GM19397 (cell line): ENCODE results near the gene CYP19A1.

Experiments used
- ATAC-seq: cut with Tn5 transposase; IDR thresholded peaks from one replicate; pipeline ENCODE4 v1.9.1; 2021; ENCODE audit warnings: mild to moderate bottlenecking, moderate library complexity; ENCODE audit not compliant: unreplicated experiment

The CYP19A1 gene

GRCh38 chr15:51363383-51363782 is 25.0 kb upstream of the CYP19A1 start:
- no peak for ATAC-seq

- ATAC-seq: no peak
Observed at GRCh38 chr15:51359981-51360380, 21.6 kb upstream of the CYP19A1 start.

- no peak for ATAC-seq
Observed at GRCh38 chr15:51356983-51357382, 18.6 kb upstream of the CYP19A1 start.

- no peak for ATAC-seq
Observed at GRCh38 chr15:51356147-51356546, 17.8 kb upstream of the CYP19A1 start.

- ATAC-seq: no peak
Observed at GRCh38 chr15:51355096-51355495, 16.7 kb upstream of the CYP19A1 start.

- ATAC-seq: no peak
Observed at GRCh38 chr15:51353976-51354375, 15.6 kb upstream of the CYP19A1 start.

- ATAC-seq: no peak
Observed at GRCh38 chr15:51350723-51351122, 12.3 kb upstream of the CYP19A1 start.

GRCh38 chr15:51349156-51349844 is 10.9 kb upstream of the CYP19A1 start:
- no peak for ATAC-seq

- ATAC-seq: peak; percentile 91
Observed at GRCh38 chr15:51348688-51349087, 10.3 kb upstream of the CYP19A1 start.

- no peak for ATAC-seq
Observed at GRCh38 chr15:51346136-51346535, 7.7 kb upstream of the CYP19A1 start.

GRCh38 chr15:51343466-51343865 is 5.1 kb upstream of the CYP19A1 start:
- ATAC-seq: no peak

- no peak for ATAC-seq
Observed at GRCh38 chr15:51342227-51342999, 4.0 kb upstream of the CYP19A1 start.

- no peak for ATAC-seq
Observed at GRCh38 chr15:51341366-51342226, 3.2 kb upstream of the CYP19A1 start, which contains the start of gene GLDN. Gene GLDN, plus strand, starts transcription at chr15:51341655. Its CDS starts 30 bp downstream, at chr15:51341685.

- peak; percentile 84 for ATAC-seq
Observed at GRCh38 chr15:51335538-51336410, 2.6 kb downstream of the CYP19A1 start.

GRCh38 chr15:51335087-51335486 is 3.3 kb downstream of the CYP19A1 start:
- ATAC-seq: no peak

GRCh38 chr15:51334011-51334451 is 4.4 kb downstream of the CYP19A1 start:
- ATAC-seq: no peak

- ATAC-seq: no peak
Observed at GRCh38 chr15:51333571-51333970, 4.8 kb downstream of the CYP19A1 start.

GRCh38 chr15:51332206-51333147 is 5.9 kb downstream of the CYP19A1 start:
- no peak for ATAC-seq

- ATAC-seq: no peak
Observed at GRCh38 chr15:51331141-51331540, 7.3 kb downstream of the CYP19A1 start.
